Adrenal gland (tissue), 12 donors: Measurements from ENCODE around the gene SORL1. TPM values are rescaled to one million over a fixed set of nuclear protein-coding genes. Genes with fewer than 3 reads are reported as not detected.

ENCODE experiments used
- DNase-seq, 7 donors: peaks; one replicate each; pipeline ENCODE4 v3.0.0-alpha.2; 2019 to 2020
- H3K27ac ChIP-seq, 5 donors: fragments of 200-600 bp; sonication (generic) in 4 of 5; 1 replicate in 3 of 5; 2 replicates in 2 of 5; pipeline versions ENCODE4 v1.5.1 to v1.8.0; 2016 to 2020; ENCODE audit warnings: mild to moderate bottlenecking in 1 of 5
- H3K27me3 ChIP-seq: fragments of 200-600 bp; 2 replicates; pipeline ENCODE4 v1.8.0; 2021
- H3K36me3 ChIP-seq, 2 donors: fragments of 200-600 bp; replicated peaks in 1 of 2; 1 replicate in 1 of 2; 2 replicates in 1 of 2; pipeline versions ENCODE4 v1.5.1 to v1.8.0; 2018 to 2022
- H3K4me1 ChIP-seq, 2 donors: fragments of 200-600 bp; replicated peaks in 1 of 2; 1 replicate in 1 of 2; 2 replicates in 1 of 2; pipeline versions ENCODE4 v1.5.1 to v1.8.0; 2018 to 2021
- H3K4me3 ChIP-seq, 4 donors: fragments of 200-600 bp; sonication (generic) in 3 of 4; one replicate each; pipeline ENCODE4 v1.5.1; 2016 to 2018
- H3K9me3 ChIP-seq, 3 donors: fragments of 200-600 bp; sonication (generic) in 1 of 3; replicated peaks in 1 of 3; 1 replicate in 2 of 3; 2 replicates in 1 of 3; pipeline versions ENCODE4 v1.5.1 to v1.8.0; 2016 to 2021
- POLR2A ChIP-seq, 2 donors: fragments of 450-650 bp; IDR thresholded peaks; one replicate each; pipeline ENCODE4 v1.6.1; 2017; ENCODE audit warnings: antibody characterized with exemption in 2 of 2, mild to moderate bottlenecking in 2 of 2, moderate library complexity in 1 of 2
- WGBS, 4 donors: extraction: QIAGEN DNeasy Blood & Tissue Kit in 2 of 4; methylation state at CpG; one replicate each; pipeline versions ENCODE4 v1.1.5 to v1.1.7; 2013 to 2017; 5-methylcytosine and 5-hydroxymethylcytosine counted together
- intact Hi-C, 2 donors: fragments of 100-400 bp; cut with DNase I; formaldehyde crosslinking; loops; one replicate each; pipeline versions ENCODE4 v1.14.1 to v1.15.0; 2022 to 2023
- polyA plus RNA-seq, 3 donors: library from polyadenylated mRNA; stranded (reverse); fragments of 200-250 nt in 2 of 3; fragments of 350-450 nt in 1 of 3; fragmentation: Illumina TruSeq in 1 of 3; extraction: RNeasy Lipid Tissue Mini Kit (QIAGEN cat#74804) in 1 of 3; gene quantifications; one replicate each; pipeline ENCODE4 v1.2.3, GENCODE V29; 2013 to 2014
- total RNA-seq, 9 donors: library from RNA; depleted of rRNA in 4 of 9; stranded (reverse); fragments of >200 nt in 4 of 9; fragments of 120-200 nt in 1 of 9; fragmentation: NEBNext Ultra II Directional in 1 of 9; extraction: Animal tissue kit (Norgen Biotek cat#: 25700) in 1 of 9; gene quantifications; one replicate each; pipeline versions ENCODE4 v1.1.0 to v1.2.4, GENCODE V29; 2013 to 2023
- TF ChIP-seq, protein P1 (sequence below), 6 experiments: fragments of 450-650 bp in 4 of 6; fragments of 200-600 bp in 2 of 6; sonication (generic) in 1 of 6; IDR thresholded peaks; 1 replicate in 5 of 6; 2 replicates in 1 of 6; pipeline versions ENCODE4 v1.5.1 to v1.8.0; 2016 to 2021; ENCODE audit warnings: antibody characterized with exemption in 6 of 6, mild to moderate bottlenecking in 2 of 6, moderate library complexity in 1 of 6
- donor health status: healthy with polysubstance abuse.
- donor health status: Bipolar disorder and iron deficiency.
- donor health status: DM: yes; HTN: yes; CAD: no.
- donor health status: DM: no; HTN: no; CAD: no.
- donor health status: DM: no; HTN: no; CAD: no.
- donor health status: DM: yes; HTN: yes; CAD: no.

SORL1 gene
- total and polyA plus RNA-seq, 12 donors = 1.0 to 28.6 (median 8.9) TPM

DNA sequence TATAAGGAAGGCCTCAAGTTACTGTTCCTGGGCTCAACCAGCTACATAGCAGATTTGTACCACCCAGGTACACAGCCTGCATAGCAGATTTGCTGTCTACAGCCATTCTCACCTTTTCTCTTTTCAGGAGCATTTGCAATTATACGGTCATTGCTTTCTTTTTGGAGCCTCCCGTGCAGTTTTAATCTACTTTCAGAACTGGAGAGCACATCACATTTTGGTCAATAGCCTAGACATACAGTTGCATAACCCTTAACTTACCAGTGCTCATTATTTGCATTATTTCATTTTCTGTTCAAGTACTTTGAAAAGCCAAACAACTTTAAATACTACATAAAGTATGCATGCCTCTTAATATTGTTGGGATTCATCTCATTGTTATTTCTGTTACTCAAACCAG, 151.2 kb downstream of the SORL1 start:
- H3K27me3 ChIP-seq = no peaks in the 10 kb centered on the region
- WGBS, 4 donors = 79 to 89% (median 82%) methylated on average over 2 of the region's 2 CpGs
- no peaks in the 10 kb centered on the region for H3K36me3 ChIP-seq
- no peak overlapping the region for H3K27ac ChIP-seq
- no peak overlapping the region for H3K4me3 ChIP-seq
- no peaks in the 10 kb centered on the region for H3K4me1 ChIP-seq
- DNase-seq = no peak
- H3K9me3 ChIP-seq = no peaks in the 10 kb centered on the region
- TF ChIP-seq, protein P1, sequence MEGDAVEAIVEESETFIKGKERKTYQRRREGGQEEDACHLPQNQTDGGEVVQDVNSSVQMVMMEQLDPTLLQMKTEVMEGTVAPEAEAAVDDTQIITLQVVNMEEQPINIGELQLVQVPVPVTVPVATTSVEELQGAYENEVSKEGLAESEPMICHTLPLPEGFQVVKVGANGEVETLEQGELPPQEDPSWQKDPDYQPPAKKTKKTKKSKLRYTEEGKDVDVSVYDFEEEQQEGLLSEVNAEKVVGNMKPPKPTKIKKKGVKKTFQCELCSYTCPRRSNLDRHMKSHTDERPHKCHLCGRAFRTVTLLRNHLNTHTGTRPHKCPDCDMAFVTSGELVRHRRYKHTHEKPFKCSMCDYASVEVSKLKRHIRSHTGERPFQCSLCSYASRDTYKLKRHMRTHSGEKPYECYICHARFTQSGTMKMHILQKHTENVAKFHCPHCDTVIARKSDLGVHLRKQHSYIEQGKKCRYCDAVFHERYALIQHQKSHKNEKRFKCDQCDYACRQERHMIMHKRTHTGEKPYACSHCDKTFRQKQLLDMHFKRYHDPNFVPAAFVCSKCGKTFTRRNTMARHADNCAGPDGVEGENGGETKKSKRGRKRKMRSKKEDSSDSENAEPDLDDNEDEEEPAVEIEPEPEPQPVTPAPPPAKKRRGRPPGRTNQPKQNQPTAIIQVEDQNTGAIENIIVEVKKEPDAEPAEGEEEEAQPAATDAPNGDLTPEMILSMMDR (IDR thresholded peaks at IDR 0.05) = no peak
- TF ChIP-seq POLR2A (IDR thresholded peaks at IDR 0.05) = no peak
- intact Hi-C loops = no loop called here

DNA sequence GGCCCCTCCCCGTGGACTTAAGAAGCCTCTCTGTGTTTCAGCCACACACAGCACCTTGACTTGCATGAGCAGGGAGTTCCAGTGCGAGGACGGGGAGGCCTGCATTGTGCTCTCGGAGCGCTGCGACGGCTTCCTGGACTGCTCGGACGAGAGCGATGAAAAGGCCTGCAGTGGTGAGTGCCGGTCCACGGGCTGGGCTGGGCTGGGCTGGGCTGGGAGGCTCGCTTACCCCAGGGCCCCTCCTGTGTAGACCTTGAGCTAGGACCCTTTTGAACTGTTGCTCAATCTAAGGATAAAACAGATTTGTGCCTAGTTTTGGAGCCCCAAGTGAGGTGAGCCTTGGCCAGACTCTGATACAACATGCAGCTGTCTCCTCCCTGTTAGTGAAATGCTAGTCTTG, 152.0 kb downstream of the SORL1 start:
- no peak for DNase-seq
- Histone ChIP-seq H3K27me3 (no peaks in the 10 kb centered on the region), H3K9me3 (no peaks in the 10 kb centered on the region), H3K4me3 (no peak overlapping the region), H3K27ac (no peak overlapping the region), H3K36me3 (no peaks in the 10 kb centered on the region), H3K4me1 (no peaks in the 10 kb centered on the region)
- intact Hi-C loops = no loop called here
- TF ChIP-seq POLR2A (IDR thresholded peaks at IDR 0.05) = no peak
- TF ChIP-seq, protein P1 (IDR thresholded peaks at IDR 0.05) = no peak
- 93 to 100% (median 94%) methylated on average over 1 to 13 of the region's 13 CpGs for WGBS, 4 donors

DNA sequence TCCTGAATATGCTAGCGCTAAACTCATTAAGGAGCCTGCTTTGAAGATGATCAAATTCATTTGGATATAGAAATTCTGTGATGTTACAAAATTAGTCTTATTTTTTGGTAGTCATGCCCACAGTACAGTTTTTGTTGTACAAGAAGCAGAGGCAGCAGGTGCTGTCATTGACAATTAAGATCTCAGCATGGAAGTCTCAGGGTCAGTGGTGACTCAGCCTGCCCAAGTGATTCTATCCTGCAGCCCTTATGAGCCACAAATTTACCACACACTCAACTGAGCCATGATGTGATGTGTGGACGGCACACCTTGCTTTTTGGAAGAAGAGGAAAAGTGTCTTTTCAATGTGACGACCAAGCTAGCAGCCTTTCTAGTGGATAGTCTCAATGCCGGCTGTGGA, 154.2 kb downstream of the SORL1 start:
- 69 to 79% (median 73%) methylated on average over 4 of the region's 4 CpGs for WGBS, 4 donors
- H3K27ac ChIP-seq = no peak overlapping the region
- no peaks in the 10 kb centered on the region for H3K9me3 ChIP-seq
- H3K36me3 ChIP-seq = no peaks in the 10 kb centered on the region
- peak in 3 of 7 donors; percentile 29 to 43 (median 33) for DNase-seq
- intact Hi-C loops = no loop called here
- H3K4me3 ChIP-seq = no peak overlapping the region
- no peaks in the 10 kb centered on the region for H3K4me1 ChIP-seq
- TF ChIP-seq, protein P1 (IDR thresholded peaks at IDR 0.05) = no peak
- TF ChIP-seq POLR2A (IDR thresholded peaks at IDR 0.05) = no peak
- H3K27me3 ChIP-seq = no peaks in the 10 kb centered on the region

DNA sequence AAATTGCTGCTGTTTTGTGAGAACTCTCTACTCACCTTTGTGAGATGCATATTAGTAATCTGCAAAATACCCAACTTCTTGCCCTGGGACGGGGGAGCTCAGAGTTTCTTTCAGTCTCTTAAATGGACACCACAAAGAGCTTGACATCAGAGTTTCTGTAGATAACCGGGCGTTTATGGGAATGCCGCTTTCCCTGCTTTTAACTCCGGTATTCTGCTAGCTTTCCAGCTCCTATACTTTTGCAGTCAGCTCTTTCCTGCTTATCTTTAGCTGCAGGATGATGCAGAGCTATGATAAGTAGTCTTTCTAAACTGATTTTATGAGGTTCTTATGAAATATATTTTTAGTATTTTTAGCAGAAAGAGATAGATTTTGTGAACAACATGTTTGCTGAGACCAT, 155.2 kb downstream of the SORL1 start:
- TF ChIP-seq, protein P1 (IDR thresholded peaks at IDR 0.05) = no peak
- no peak for TF ChIP-seq POLR2A (IDR thresholded peaks at IDR 0.05)

More for the DNA sequence above, 155.2 kb downstream of the SORL1 start:
- H3K9me3 ChIP-seq = no peaks in the 10 kb centered on the region
- no peaks in the 10 kb centered on the region for H3K4me1 ChIP-seq
- intact Hi-C loops = no loop called here
- H3K27ac ChIP-seq = no peak overlapping the region
- H3K4me3 ChIP-seq = no peak overlapping the region
- H3K27me3 ChIP-seq = no peaks in the 10 kb centered on the region
- no peaks in the 10 kb centered on the region for H3K36me3 ChIP-seq
- DNase-seq = no peak
- 88 to 93% (median 93%) methylated on average over 5 of the region's 5 CpGs for WGBS, 4 donors
